OCI-LY7 (cell line): ENCODE data around the gene HEPACAM.

Source experiments
- EZH2phosphoT487 ChIP-seq: fragments of 200-600 bp; sonication (generic); IDR thresholded peaks from 2 replicates; pipeline ENCODE4 v1.6.1; 2018; ENCODE audit warnings: low read depth, borderline replicate concordance, mild to moderate bottlenecking, mixed run types, antibody characterized with exemption, low read length, moderate library complexity, mixed read lengths
- TF ChIP-seq, protein P1 (sequence below): fragments of 200-600 bp; sonication (generic); conservative IDR thresholded peaks from 2 replicates; pipeline ENCODE4 v1.5.1; 2014; ENCODE audit warnings: mild to moderate bottlenecking, antibody characterized with exemption, low read length, moderate library complexity, mixed read lengths

- TF ChIP-seq, protein P1, sequence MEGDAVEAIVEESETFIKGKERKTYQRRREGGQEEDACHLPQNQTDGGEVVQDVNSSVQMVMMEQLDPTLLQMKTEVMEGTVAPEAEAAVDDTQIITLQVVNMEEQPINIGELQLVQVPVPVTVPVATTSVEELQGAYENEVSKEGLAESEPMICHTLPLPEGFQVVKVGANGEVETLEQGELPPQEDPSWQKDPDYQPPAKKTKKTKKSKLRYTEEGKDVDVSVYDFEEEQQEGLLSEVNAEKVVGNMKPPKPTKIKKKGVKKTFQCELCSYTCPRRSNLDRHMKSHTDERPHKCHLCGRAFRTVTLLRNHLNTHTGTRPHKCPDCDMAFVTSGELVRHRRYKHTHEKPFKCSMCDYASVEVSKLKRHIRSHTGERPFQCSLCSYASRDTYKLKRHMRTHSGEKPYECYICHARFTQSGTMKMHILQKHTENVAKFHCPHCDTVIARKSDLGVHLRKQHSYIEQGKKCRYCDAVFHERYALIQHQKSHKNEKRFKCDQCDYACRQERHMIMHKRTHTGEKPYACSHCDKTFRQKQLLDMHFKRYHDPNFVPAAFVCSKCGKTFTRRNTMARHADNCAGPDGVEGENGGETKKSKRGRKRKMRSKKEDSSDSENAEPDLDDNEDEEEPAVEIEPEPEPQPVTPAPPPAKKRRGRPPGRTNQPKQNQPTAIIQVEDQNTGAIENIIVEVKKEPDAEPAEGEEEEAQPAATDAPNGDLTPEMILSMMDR, result no peak
- no peak for TF ChIP-seq EZH2phosphoT487
Observed at GRCh38 chr11:124945826-124946225, 10.0 kb upstream of the HEPACAM start.
